HG03103 (cell line): ENCODE data around the gene ECHDC3.
"Not testable (repeated sequence)": the region's sequence is repeated elsewhere in the genome, so short reads cannot be mapped to it uniquely, and the experiment has no call there.

Experiments used
- ATAC-seq: cut with Tn5 transposase; IDR thresholded peaks from one replicate; pipeline ENCODE4 v1.9.1; 2021; ENCODE audit warnings: low read depth; ENCODE audit not compliant: unreplicated experiment

The ECHDC3 gene

GRCh38 chr10:11742009-11742778 is at the start of gene ECHDC3:
Gene ECHDC3 (plus strand): TSS chr10:11742382. CDS start chr10:11742577, 195 bp downstream.
- peak; percentile 48 for ATAC-seq

DNA sequence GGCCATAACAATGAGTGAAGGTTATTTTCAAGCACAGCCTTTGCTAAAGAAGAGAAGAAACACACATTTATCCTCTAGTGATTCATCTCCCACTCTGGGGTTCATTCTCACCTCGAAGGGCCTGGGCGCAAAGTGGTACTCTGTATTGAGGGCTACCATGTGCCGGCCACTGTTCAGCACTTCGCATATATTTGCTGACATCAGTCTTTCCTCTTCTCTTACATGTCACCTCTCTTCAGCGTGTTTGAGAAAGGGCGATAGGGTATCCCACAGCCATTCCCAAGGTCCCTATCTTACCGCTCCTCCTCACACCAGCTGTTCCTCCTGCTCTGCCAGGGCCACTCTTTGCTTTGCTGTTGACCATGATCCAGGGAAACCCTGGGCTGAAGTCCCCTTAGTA is 48.8 kb upstream of the ECHDC3 start:
- no peak for ATAC-seq

GRCh38 chr10:11695779-11696178 is 46.4 kb upstream of the ECHDC3 start:
- no peak for ATAC-seq

GRCh38 chr10:11697718-11698527 is 44.3 kb upstream of the ECHDC3 start:
- ATAC-seq = no peak

DNA sequence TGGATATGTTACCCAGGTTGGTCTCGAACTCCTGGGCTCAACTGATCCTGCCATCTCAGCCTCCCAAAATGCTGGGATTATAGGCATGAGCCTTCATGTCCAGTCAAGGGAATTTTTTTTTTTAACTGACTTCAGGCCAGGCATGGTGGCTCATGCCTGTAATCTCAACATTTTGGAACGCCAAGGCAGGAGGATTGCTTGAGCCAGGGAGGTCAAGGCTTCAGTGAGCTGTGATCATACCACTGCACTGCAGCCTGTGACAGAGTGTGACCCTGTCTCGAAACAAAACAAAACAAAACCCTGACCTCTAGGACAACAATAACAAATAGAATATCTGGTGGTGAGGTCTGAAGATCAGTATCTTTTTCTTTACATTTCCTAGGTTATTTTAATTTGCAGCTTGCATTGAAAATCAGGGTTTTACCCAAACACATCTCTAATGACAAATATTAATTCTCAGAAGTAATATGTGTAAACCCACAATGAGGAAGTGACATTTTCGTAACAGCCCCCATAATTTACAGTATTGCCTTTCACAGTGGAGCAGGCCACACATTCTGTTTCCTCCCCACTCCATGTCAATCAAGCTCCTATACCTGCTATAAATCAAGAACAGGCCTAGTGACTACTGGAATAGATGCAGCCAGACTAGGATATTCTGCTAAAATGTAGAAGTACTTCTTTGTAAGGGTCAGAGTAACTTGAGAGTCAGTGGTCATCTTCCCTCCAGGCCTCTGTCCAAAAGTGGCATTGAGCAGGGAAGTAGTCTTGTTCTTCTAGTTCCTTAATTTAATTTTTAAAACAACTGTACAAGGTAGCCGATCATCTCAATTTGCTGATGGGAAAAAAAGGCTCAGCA is 43.3 kb upstream of the ECHDC3 start:
- peak; percentile 66 for ATAC-seq

DNA sequence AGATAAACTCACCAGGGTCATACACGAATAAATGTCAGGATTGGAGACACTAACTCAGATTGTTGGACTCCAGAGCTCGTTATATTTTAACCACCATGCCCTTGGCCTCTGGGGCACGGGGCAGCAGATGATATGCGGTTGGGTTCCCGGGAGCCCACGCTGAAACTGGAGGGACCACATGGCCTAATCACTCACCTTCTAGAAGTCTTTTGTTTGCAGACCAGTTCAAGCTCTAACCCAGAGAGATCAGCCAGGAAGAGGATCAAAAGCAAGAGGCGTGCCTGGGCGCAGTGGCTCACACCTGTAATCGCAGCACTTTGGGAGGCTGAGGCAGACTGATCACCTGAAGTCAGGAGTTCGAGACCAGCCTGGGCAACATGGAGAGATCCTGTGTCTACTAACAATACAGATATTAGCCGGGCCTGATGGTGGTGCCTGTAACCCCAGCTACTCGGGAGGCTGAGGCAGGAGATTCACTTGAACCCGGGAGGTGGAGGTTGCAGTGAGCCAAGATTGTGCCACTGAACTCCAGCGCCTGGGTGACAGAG is 42.6 kb upstream of the ECHDC3 start:
- ATAC-seq = no peak

- no peak for ATAC-seq
Observed at GRCh38 chr10:11700539-11700938, 41.6 kb upstream of the ECHDC3 start.

- no peak for ATAC-seq
Observed at GRCh38 chr10:11701451-11702095, 40.6 kb upstream of the ECHDC3 start.

GRCh38 chr10:11702264-11702663 is 39.9 kb upstream of the ECHDC3 start:
- no peak for ATAC-seq

- no peak for ATAC-seq
Observed at GRCh38 chr10:11704092-11704491, 38.1 kb upstream of the ECHDC3 start.

- no peak for ATAC-seq
Observed at GRCh38 chr10:11705722-11706121, 36.5 kb upstream of the ECHDC3 start.

- ATAC-seq = no peak
Observed at GRCh38 chr10:11706895-11707567, 35.2 kb upstream of the ECHDC3 start.

GRCh38 chr10:11707624-11708350 is 34.4 kb upstream of the ECHDC3 start:
- ATAC-seq = no peak

DNA sequence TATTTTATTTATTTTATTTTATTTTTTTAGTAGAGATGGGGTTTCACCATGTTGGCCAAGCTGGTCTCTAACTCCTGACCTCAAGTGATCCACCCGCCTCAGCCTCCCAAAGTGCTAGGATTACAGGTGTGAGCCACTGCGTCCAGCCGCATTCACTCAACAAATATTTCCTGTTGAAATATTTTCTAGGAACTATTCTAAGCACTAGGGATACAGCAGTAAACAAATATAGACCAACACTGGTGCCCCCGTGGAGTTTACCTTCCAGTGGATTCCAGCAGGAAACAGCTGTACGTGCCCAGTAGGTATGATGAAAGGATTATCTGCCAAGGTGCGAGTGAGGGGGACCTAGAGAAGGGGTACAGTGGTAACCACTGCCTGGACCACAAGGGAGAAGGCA is 33.4 kb upstream of the ECHDC3 start:
- not testable (repeated sequence) for ATAC-seq

DNA sequence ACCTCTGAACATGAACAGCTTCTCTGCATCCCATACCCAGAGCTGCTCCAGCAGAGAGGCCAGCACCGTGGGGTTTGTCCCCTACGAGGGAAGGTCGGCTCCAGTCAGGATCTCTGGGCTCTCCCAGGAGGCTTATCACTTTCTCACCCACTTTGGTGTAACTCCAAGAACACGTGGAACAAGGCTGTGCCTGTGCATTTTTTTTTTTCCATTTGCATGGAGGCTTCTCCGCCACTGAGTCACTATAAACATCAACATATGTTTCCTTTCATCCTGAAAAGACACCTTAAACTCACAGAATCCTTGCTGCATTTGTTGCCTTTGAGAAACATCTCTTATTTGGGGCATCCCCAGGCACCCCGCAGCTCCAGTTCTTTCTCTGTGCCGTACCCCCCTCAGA is 29.4 kb upstream of the ECHDC3 start:
- no peak for ATAC-seq

- no peak for ATAC-seq
Observed at GRCh38 chr10:11713186-11713743, 28.9 kb upstream of the ECHDC3 start.

- no peak for ATAC-seq
Observed at GRCh38 chr10:11713963-11714362, 28.2 kb upstream of the ECHDC3 start.

DNA sequence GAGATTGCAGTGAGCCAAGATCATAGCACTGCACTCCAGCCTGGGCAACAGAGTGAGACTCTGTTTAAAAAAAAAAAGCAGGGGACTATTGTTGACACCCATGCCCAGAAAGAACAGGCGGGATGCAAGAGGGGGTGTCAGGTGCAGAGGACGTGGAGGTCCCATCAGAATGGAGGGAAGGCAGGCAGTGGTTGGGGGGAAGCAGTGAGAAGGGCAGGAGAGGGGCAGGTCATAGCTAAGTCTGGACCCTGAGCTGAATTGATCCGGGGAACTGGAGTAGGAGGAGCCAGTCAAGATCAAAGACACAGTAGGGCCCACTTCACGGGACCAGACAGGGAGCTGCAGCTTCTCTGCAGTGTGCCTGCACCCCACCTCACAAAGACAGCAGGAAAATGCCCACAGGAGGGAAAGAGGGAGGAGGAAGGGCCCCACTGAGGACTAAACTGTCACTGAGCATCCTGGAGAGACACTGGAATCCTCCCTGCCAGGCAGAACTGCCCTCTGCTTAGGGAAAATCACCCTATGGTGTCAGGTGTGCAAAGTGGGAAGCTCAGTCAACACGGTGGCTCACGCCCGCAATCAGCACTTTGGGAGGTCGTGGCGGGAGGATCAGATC is 27.3 kb upstream of the ECHDC3 start:
- ATAC-seq = no peak
